HepG2 (cell line): ENCODE results near the gene MICA. TPM values are rescaled to one million over a fixed set of nuclear protein-coding genes. Genes with fewer than 3 reads are reported as not detected.

Experiments
- BHLHE40 ChIP-seq: IDR thresholded peaks from 2 replicates; pipeline ENCODE4 v1.6.1; 2011; ENCODE audit warnings: low read length, improper control_type of control experiment
- GTF3A ChIP-seq: sonication (generic); formaldehyde crosslinking; conservative IDR thresholded peaks from 2 replicates; pipeline ENCODE4 v1.4.0; 2020; ENCODE audit warnings: mild to moderate bottlenecking, missing genetic modification reagents
- KDM5B ChIP-seq: sonication (generic); formaldehyde crosslinking; IDR thresholded peaks from 2 replicates; pipeline ENCODE4 v1.4.0; 2020; ENCODE audit warnings: missing genetic modification reagents, mild to moderate bottlenecking, borderline replicate concordance
- MYPOP ChIP-seq: sonication (generic); formaldehyde crosslinking; IDR thresholded peaks from 2 replicates; pipeline ENCODE4 v1.8.1; 2023; ENCODE audit warnings: mild to moderate bottlenecking, moderate library complexity, missing genetic modification reagents
- NFATC3 ChIP-seq: sonication (generic); formaldehyde crosslinking; IDR thresholded peaks from 2 replicates; pipeline ENCODE4 v1.5.1; 2020; ENCODE audit warnings: mild to moderate bottlenecking, missing genetic modification reagents
- REXO4 ChIP-seq: sonication (generic); formaldehyde crosslinking; IDR thresholded peaks from 2 replicates; pipeline ENCODE4 v1.8.0; 2022; ENCODE audit warnings: missing genetic modification reagents, mild to moderate bottlenecking, borderline replicate concordance
- SMAD3 ChIP-seq: sonication (generic); formaldehyde crosslinking; IDR thresholded peaks from 2 replicates; pipeline ENCODE4 v1.4.0; 2020; ENCODE audit warnings: missing genetic modification reagents
- SP140L ChIP-seq: sonication (generic); formaldehyde crosslinking; IDR thresholded peaks from 2 replicates; pipeline ENCODE4 v1.4.0; 2020; ENCODE audit warnings: missing genetic modification reagents, borderline replicate concordance
- ZBTB3 ChIP-seq: sonication (generic); formaldehyde crosslinking; IDR thresholded peaks from 2 replicates; pipeline ENCODE4 v1.4.0; 2020; ENCODE audit warnings: low read depth, mild to moderate bottlenecking, moderate library complexity, missing genetic modification reagents, borderline replicate concordance
- ZNF333 ChIP-seq: sonication (generic); formaldehyde crosslinking; IDR thresholded peaks from 2 replicates; pipeline ENCODE4 v1.4.0; 2020; ENCODE audit warnings: mild to moderate bottlenecking, missing genetic modification reagents, borderline replicate concordance
- ZNF451 ChIP-seq: sonication (generic); formaldehyde crosslinking; IDR thresholded peaks from 2 replicates; pipeline ENCODE4 v1.5.0; 2020; ENCODE audit warnings: mild to moderate bottlenecking, missing genetic modification reagents
- polyA plus RNA-seq, 8 experiments: library from polyadenylated mRNA; depleted of rRNA in 3 of 8; stranded (reverse) in 7 of 8; unstranded in 1 of 8; fragments of >200 nt; fragmentation: Illumina TruSeq in 4 of 8; extraction: Trizol in 4 of 8; gene quantifications; 2 replicates each; pipeline versions ENCODE4 v1.2.1 to v1.2.3, GENCODE V29; 2011 to 2016; ENCODE audit warnings: low read depth in 4 of 8, missing spikeins in 1 of 8, mixed read lengths in 1 of 8; ENCODE audit not compliant: insufficient read depth in 1 of 8
- total RNA-seq, 5 experiments: library from RNA; depleted of rRNA; stranded (reverse); fragments of >200 nt; fragmentation: Illumina TruSeq; extraction: Trizol; gene quantifications; 2 replicates each; pipeline ENCODE4 v1.2.3, GENCODE V29; 2016; ENCODE audit warnings: low read depth in 1 of 5
- TF ChIP-seq, protein P1 (sequence below): sonication (generic); formaldehyde crosslinking; IDR thresholded peaks from 2 replicates; pipeline ENCODE4 v1.5.0; 2020; ENCODE audit warnings: mild to moderate bottlenecking, missing genetic modification reagents, borderline replicate concordance
- TF ChIP-seq, protein P2 (sequence below): sonication (generic); formaldehyde crosslinking; IDR thresholded peaks from 2 replicates; pipeline ENCODE4 v1.9.0; 2021; ENCODE audit warnings: mild to moderate bottlenecking, missing genetic modification reagents
- TF ChIP-seq, protein P3 (sequence below): sonication (generic); formaldehyde crosslinking; IDR thresholded peaks from 2 replicates; pipeline ENCODE4 v1.5.1; 2020; ENCODE audit warnings: missing genetic modification reagents, mild to moderate bottlenecking, borderline replicate concordance

The MICA gene
- total and polyA plus RNA-seq, 2 of the 13 experiments (the other 11 are each of a cell fraction or from before 2014, with no cell fraction given) = 21.6 to 38.1 TPM

GRCh38 chr6:31400467-31401289, 2.7 kb upstream of the MICA start (continued):
- TF ChIP-seq SMAD3 (CRISPR knock-in tag) (no peak), GTF3A (no peak), NFATC3 (CRISPR knock-in tag) (0 out of 2 replicates have a peak, but pooled peaks have one; percentile 28), ZNF333 (CRISPR knock-in tag) (0 out of 2 replicates have a peak, but pooled peaks have one; percentile 38), MYPOP (CRISPR knock-in tag) (peak; percentile 74; the same call in 1 of the 2 replicates), KDM5B (CRISPR knock-in tag) (peak; percentile 59; the same call in 1 of the 2 replicates), REXO4 (CRISPR knock-in tag) (no peak), ZNF451 (CRISPR knock-in tag) (no peak), ZBTB3 (CRISPR knock-in tag) (no peak), SP140L (CRISPR knock-in tag) (no peak), BHLHE40 (no peak)
- TF ChIP-seq, protein P1, sequence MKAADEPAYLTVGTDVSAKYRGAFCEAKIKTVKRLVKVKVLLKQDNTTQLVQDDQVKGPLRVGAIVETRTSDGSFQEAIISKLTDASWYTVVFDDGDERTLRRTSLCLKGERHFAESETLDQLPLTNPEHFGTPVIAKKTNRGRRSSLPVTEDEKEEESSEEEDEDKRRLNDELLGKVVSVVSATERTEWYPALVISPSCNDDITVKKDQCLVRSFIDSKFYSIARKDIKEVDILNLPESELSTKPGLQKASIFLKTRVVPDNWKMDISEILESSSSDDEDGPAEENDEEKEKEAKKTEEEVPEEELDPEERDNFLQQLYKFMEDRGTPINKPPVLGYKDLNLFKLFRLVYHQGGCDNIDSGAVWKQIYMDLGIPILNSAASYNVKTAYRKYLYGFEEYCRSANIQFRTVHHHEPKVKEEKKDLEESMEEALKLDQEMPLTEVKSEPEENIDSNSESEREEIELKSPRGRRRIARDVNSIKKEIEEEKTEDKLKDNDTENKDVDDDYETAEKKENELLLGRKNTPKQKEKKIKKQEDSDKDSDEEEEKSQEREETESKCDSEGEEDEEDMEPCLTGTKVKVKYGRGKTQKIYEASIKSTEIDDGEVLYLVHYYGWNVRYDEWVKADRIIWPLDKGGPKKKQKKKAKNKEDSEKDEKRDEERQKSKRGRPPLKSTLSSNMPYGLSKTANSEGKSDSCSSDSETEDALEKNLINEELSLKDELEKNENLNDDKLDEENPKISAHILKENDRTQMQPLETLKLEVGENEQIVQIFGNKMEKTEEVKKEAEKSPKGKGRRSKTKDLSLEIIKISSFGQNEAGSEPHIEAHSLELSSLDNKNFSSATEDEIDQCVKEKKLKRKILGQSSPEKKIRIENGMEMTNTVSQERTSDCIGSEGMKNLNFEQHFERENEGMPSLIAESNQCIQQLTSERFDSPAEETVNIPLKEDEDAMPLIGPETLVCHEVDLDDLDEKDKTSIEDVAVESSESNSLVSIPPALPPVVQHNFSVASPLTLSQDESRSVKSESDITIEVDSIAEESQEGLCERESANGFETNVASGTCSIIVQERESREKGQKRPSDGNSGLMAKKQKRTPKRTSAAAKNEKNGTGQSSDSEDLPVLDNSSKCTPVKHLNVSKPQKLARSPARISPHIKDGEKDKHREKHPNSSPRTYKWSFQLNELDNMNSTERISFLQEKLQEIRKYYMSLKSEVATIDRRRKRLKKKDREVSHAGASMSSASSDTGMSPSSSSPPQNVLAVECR (CRISPR knock-in tag) = peak; percentile 39; the same call in 1 of the 2 replicates
- TF ChIP-seq, protein P2, sequence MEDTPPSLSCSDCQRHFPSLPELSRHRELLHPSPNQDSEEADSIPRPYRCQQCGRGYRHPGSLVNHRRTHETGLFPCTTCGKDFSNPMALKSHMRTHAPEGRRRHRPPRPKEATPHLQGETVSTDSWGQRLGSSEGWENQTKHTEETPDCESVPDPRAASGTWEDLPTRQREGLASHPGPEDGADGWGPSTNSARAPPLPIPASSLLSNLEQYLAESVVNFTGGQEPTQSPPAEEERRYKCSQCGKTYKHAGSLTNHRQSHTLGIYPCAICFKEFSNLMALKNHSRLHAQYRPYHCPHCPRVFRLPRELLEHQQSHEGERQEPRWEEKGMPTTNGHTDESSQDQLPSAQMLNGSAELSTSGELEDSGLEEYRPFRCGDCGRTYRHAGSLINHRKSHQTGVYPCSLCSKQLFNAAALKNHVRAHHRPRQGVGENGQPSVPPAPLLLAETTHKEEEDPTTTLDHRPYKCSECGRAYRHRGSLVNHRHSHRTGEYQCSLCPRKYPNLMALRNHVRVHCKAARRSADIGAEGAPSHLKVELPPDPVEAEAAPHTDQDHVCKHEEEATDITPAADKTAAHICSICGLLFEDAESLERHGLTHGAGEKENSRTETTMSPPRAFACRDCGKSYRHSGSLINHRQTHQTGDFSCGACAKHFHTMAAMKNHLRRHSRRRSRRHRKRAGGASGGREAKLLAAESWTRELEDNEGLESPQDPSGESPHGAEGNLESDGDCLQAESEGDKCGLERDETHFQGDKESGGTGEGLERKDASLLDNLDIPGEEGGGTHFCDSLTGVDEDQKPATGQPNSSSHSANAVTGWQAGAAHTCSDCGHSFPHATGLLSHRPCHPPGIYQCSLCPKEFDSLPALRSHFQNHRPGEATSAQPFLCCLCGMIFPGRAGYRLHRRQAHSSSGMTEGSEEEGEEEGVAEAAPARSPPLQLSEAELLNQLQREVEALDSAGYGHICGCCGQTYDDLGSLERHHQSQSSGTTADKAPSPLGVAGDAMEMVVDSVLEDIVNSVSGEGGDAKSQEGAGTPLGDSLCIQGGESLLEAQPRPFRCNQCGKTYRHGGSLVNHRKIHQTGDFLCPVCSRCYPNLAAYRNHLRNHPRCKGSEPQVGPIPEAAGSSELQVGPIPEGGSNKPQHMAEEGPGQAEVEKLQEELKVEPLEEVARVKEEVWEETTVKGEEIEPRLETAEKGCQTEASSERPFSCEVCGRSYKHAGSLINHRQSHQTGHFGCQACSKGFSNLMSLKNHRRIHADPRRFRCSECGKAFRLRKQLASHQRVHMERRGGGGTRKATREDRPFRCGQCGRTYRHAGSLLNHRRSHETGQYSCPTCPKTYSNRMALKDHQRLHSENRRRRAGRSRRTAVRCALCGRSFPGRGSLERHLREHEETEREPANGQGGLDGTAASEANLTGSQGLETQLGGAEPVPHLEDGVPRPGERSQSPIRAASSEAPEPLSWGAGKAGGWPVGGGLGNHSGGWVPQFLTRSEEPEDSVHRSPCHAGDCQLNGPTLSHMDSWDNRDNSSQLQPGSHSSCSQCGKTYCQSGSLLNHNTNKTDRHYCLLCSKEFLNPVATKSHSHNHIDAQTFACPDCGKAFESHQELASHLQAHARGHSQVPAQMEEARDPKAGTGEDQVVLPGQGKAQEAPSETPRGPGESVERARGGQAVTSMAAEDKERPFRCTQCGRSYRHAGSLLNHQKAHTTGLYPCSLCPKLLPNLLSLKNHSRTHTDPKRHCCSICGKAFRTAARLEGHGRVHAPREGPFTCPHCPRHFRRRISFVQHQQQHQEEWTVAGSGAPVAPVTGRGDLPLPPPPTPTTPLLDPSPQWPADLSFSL (CRISPR knock-in tag) = no peak
- TF ChIP-seq, protein P3, sequence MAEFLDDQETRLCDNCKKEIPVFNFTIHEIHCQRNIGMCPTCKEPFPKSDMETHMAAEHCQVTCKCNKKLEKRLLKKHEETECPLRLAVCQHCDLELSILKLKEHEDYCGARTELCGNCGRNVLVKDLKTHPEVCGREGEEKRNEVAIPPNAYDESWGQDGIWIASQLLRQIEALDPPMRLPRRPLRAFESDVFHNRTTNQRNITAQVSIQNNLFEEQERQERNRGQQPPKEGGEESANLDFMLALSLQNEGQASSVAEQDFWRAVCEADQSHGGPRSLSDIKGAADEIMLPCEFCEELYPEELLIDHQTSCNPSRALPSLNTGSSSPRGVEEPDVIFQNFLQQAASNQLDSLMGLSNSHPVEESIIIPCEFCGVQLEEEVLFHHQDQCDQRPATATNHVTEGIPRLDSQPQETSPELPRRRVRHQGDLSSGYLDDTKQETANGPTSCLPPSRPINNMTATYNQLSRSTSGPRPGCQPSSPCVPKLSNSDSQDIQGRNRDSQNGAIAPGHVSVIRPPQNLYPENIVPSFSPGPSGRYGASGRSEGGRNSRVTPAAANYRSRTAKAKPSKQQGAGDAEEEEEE (CRISPR knock-in tag) = no peak
